GM18505 (cell line): ENCODE results near the gene ITGA2.

ENCODE experiments used
- ATAC-seq: cut with Tn5 transposase; IDR thresholded peaks from one replicate; pipeline ENCODE4 v1.9.1; 2021; ENCODE audit not compliant: unreplicated experiment
- POLR2A ChIP-seq: IDR thresholded peaks from 4 replicates; pipeline ENCODE4 v1.6.1; 2011; ENCODE audit warnings: borderline replicate concordance; ENCODE audit not compliant: insufficient read depth, insufficient read length; ENCODE audit errors: extremely low read depth

ITGA2 gene

DNA sequence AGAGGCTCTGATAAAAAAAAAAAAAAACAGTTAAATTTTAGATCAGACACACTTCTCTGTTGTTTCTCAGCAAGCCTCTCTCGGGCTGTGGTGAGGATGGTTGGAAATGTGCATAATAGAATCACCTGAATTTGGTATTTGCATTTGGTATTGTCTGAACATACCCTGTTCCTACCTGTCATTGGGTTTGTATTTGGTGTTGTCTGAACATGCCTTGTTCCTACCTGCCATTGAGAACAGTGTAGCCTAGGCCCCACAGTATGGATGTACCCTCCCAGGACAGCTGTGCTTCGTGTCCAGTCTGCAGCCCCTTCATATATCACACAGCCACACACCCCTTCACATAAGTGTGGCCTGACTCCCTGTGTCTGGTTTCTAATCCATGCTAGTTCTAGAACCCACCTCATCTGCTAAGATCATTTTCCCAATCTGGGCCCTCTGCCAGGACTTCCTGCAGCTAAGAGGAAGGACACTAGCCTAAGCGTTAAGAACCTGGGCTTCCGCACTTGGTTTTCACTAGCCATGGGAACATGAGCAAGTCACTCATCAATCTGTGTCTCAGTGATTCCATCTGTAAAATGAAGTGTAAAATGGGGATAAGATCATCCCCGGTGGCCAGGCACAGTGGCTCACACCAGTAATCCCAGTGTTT, 49.2 kb downstream of the ITGA2 start:
- no peak for TF ChIP-seq POLR2A
- no peak for ATAC-seq

DNA sequence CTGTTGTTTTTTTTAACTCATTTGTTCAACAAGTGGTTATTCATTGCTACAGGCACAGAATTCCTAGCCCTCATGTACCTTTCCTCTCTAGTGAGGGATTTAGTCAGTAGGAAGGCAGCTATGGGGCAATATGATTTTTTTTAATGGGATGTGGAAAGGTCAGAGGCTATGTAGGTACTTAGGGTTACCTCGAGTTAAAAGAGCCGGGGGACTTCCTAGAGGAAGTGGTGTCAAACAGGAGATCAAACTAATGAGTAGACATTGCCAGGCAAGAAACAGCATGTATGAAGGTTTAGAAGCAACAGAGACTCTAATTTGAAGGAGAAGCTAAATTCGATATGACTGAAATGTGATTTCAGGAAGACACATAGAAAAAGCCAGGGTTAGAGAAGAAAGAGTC, 50.7 kb downstream of the ITGA2 start:
- TF ChIP-seq POLR2A, result no peak
- no peak for ATAC-seq

DNA sequence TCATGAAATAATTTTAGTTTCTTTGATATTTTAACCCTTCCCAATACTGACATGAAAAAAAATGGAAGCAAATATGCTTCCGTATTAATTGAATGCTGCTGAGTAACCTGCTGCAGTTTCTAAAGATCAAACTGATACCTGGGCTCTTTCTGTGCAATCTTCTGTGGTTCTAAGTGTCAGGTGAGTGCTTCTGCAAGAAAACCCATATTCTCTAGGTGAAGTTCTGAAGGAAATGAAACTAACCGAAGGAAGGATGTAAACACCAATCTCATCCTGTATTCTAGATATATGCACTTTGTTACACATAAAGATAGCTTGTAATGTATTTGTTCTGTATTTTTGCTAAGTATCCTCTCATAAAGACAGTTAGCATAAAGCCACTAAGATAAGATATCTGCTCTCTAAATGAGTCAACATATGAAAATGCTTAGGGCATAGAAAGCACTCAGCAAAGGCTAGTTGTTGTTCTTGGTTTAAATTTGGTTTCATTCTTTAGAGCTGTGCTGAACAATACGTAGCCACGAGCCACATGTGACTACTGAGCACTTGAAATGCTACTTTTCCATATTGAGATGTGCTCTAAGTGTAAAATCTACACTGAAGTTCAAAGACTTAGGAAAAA, 52.0 kb downstream of the ITGA2 start:
- no peak for TF ChIP-seq POLR2A
- ATAC-seq, result peak; percentile 99

DNA sequence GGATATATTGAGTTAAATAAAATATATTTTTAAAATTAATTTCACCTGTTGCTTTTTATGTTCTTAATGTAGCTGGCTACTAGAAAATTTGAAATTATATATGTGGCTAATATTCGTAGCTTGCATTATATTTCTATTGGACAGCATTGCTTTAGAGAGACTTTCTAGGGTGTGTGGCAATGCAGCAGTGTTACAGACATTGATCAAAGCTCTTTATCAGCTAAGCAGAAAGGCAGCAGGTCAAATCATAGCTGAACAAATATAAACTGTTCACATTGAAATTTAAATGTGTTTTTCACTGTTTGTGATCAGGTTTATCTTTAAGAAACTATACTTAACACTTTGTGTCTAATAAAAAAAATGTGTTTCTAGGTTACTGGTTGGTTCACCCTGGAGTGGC, 52.6 kb downstream of the ITGA2 start:
- no peak for ATAC-seq

DNA sequence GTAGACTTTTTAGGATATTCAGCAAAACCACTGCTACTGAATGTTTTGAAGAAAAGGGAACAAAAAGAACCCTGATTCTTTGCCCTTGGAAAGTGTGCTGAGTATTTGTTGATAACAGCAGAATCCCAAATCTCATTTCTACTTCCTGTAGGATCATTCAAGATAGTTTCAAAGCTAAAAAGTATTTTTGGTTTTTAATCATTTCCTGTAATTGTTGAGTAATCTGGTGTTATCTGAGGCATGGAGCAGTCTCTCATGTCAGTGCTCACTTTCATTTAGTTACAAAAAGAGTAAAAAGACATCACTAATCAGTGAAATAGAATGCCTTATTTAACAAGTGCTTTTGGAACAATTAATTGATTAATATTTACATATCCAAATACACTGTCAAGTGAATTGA, 56.1 kb downstream of the ITGA2 start:
- no peak for ATAC-seq
- no peak for TF ChIP-seq POLR2A

More for the DNA sequence above, 52.6 kb downstream of the ITGA2 start:
- no peak for TF ChIP-seq POLR2A

DNA sequence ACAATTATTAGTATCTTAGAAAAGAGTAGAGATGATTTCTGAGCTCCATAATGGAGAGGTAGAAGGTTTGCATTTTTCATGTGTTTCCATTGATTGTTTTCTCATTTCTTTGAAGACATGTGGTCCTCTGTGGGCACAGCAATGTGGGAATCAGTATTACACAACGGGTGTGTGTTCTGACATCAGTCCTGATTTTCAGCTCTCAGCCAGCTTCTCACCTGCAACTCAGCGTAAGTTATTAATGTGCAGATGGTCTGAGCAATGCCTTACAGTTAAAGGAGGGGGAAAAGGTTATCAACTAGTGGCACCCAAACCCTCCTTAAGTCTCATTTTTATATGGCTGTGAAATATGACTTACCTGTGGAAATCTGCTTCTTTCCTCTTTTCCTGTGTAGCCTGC, 59.1 kb downstream of the ITGA2 start:
- TF ChIP-seq POLR2A, result no peak
- ATAC-seq, result no peak

DNA sequence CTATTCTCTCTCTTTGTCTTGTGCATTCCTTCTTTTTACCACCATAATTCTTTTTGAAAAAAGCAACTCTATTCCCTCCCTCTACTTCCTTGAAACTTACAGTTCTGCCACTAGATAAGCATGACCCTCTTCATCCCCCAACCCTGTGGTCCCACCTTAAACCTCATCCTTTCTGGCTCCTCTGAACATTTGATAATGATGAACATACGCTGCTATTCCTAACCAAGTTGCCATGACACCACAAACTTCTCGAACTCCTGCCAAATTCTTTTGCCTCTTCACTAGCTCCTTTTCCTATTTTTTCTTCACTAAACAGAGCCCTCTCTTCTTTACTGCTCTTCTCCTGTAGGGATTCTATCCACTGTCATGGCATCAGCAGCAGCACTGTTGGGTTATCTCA, 63.3 kb downstream of the ITGA2 start:
- ATAC-seq, result no peak
- no peak for TF ChIP-seq POLR2A

DNA sequence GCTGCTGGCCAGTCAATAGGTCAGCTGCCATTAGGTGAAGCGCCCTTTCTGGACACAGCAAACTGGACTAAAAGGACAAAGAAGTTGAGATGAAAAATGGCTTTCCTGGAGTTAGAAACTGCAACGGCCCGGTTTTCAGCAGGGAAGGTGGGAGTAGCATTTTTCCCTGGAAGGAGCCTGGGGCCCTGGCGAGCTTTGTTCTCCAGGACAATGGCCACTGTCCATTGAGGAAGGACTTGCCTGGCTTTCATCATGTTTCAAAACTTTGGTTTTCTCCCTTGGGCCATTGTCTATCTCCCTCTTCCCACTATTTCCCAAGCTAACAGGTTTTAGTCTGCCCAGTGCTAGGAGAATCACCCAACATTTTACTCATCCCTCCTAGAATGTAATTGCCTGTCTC, 64.2 kb downstream of the ITGA2 start:
- TF ChIP-seq POLR2A, result no peak
- ATAC-seq, result no peak

DNA sequence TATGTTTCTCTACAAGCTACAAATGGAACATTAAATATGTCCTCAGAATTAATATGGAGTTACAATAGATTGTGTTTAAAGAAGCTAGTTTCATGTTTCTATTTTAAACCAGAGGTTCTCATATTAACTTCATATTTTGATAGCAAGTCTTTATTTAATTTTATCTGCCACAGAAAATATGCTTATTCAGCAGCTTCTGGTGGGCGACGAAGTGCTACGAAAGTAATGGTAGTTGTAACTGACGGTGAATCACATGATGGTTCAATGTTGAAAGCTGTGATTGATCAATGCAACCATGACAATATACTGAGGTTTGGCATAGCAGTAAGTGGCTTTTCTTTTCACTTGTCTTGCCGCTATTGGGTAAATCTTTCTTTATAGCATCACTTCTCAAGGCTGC, 66.2 kb downstream of the ITGA2 start:
- TF ChIP-seq POLR2A, result no peak
- no peak for ATAC-seq

DNA sequence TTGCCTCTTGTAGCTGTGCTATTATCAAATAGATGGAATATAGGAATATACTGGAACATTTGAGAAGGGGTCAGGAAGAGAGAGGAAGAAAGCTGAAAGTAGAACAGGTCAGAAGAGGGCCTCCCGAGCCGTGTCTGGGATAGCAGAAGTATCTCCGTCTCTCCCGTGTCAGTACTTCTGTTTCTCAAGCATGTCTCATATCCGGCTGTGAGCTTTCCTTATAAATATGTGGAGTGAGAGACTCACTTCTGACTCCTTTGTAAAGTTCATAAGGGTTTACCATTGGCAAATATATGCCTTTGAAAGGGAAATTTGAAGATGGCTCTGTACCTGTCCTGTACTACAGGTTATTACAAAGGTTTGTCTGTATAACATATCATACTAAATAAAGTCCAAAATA, 70.1 kb downstream of the ITGA2 start:
- no peak for TF ChIP-seq POLR2A
- no peak for ATAC-seq

DNA sequence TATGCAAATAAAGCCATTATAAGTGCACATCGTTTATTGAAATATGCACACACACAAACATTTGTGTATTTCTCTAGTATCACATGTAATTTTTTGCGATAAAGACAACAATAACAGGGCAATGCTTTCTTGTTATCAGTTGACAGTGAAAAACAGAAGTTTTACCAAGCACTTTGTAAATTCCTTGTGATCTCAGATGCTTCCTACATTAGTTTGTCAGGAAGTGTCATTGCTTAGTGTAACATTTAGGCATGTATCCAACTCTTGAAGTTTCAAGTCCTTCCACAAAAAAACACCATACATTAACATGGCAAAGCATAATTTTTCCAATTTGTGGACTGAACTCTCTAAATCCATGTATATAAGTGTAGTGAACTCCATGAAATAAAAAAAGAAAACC, 74.0 kb downstream of the ITGA2 start:
- no peak for TF ChIP-seq POLR2A
- ATAC-seq, result no peak

DNA sequence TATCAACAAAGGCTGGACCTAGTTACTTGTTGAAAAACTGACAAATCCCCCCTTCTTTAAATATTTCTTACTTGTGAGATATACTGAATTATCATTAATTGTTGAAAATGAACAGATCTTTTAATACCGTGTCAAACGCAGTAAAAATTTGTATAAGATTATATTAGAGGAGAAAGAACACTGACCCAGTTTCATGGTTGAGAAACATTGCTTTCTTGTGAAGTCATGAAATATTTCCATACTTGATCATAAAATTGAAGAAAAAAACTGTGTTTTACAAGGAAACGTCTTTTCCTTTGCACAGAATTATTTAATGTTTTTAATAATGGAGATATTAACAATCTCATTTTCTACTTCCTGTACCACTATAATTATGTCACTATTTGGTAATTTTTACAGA, 74.6 kb downstream of the ITGA2 start:
- TF ChIP-seq POLR2A, result no peak
- ATAC-seq, result no peak

DNA sequence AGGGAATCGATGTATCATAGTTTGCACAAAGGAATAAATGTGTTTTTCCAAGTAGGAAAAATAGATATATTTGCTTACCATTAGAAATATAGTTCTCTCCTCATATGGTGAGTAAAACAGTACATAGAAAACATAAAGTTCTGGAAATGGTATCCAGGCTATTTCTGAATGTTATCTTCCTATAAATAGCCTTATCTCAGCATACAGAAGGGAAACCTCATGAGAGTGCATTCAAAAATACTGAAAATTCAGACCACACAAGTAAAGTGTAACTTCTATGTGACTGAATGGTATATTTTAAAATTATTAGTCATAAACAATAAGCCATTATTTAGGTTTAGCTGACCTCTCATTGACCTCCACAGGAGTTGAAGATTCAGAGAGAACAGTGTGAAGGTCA, 76.9 kb downstream of the ITGA2 start:
- TF ChIP-seq POLR2A, result no peak
- ATAC-seq, result no peak

DNA sequence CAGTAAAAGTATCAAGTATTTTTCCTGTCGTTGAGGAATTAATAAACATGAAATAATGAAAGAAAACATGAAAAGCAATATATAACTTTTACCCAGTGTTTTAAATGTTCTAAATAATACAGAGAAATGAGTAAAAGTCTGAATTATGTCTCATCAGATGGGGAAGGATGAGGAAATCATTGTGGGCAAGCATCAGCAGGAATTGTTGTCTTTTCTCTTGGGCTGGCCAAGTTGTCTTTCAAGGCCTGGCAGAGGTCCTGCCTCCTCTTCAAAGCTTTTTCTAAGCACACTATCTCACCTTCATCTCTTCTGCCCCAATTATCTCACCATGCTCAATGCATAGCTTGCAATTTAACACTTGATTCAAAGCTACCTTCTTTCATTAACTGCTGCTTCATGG, 78.5 kb downstream of the ITGA2 start:
- TF ChIP-seq POLR2A, result no peak
- ATAC-seq, result no peak

DNA sequence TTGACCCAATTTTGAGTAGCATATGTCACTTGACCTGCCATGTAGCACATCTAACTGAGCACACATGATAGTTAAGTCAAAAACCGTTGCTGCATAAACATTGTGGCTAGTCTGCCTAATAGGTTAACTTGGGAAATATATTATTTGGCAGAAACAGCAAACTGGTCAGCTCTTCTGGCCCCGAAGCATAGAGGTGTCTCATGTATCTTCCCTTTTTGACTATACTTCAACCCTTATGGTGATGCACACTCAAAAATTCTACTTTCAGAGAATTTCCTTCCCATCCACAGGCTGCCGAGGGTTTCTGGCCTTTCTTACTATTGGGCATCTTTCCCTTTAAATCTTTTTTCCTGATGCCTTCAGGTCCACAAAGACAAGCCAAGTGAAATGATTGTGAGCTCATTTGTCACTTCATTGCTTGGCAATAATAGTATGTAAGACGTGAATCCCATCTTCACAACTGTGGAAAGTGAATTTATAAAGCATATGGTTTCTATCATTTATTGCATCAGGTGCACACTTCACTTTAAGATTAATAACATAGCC, 79.2 kb downstream of the ITGA2 start:
- ATAC-seq, result no peak
- TF ChIP-seq POLR2A, result no peak

DNA sequence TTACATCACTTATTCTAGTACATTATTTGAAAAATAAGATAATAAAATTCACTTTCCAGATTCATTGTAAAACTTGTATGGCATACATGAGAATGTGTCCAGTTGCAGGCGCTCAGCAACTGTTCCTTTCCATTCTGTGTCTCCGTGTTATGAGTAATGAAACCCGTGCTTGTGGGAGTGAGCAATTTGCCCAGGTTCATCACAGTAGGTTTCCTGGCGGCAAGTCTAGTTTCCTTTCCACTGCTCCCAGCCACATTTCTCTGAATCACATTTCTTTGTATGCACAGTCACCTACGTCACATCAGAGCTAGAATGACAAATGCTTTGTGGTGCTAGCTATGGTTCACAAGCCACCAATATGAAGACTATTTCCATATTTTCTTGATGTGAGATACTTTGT, 80.5 kb downstream of the ITGA2 start:
- no peak for ATAC-seq
- no peak for TF ChIP-seq POLR2A

DNA sequence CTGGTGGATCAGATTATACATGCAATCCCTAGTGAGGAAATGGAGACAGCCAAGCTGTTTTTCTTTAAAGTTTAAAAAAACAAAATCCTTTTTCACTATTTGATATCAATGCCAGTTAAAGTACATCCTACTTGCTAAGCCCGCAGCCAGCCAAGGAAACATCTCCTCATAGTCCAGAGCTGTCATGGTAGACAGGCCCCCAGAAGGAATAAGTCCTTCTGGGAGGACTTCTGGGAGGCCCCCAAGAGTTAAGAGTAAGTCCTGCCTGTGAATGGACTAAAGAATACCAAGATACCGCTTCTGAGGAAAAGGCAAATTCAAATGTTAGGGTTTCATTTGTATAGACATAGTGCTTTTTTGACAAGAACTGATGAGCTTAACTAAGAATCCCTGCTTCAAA, 82.1 kb downstream of the ITGA2 start:
- no peak for ATAC-seq
- no peak for TF ChIP-seq POLR2A
